Neural progenitor cell (in vitro differentiated cells): Measurements from ENCODE around the gene DEDD.

Experiments
- CTCF ChIP-seq: fragments of 200-600 bp; sonication (generic); IDR thresholded peaks from 2 replicates; pipeline ENCODE4 v1.5.1; 2017; ENCODE audit warnings: antibody characterized with exemption, mild to moderate bottlenecking
- EZH2 ChIP-seq: fragments of 200-600 bp; sonication (generic); IDR thresholded peaks from 2 replicates; pipeline ENCODE4 v1.6.1; 2017; ENCODE audit warnings: antibody characterized with exemption, mild to moderate bottlenecking, moderate library complexity
- EZH2phosphoT487 ChIP-seq: fragments of 200-600 bp; sonication (generic); IDR thresholded peaks from 2 replicates; pipeline ENCODE4 v1.6.1; 2017; ENCODE audit warnings: antibody characterized with exemption

- no peak for TF ChIP-seq CTCF
- TF ChIP-seq EZH2 = no peak
- TF ChIP-seq EZH2phosphoT487 = no peak
These were observed 39.8 kb downstream of the DEDD start for GRCh38 chr1:161092621-161093028.
